T-helper 22 cell (primary cell): Measurements from ENCODE around the gene GOLGA1.
"Not testable (repeated sequence)": the region's sequence is repeated elsewhere in the genome, so short reads cannot be mapped to it uniquely, and the experiment has no call there.

Experiments
- DNase-seq: peaks from one replicate; pipeline ENCODE4 v3.0.0-alpha.2; 2020; ENCODE audit warnings: low read depth

Gene GOLGA1

GRCh38 chr9:124940894-124941678 is at the start of gene GOLGA1:
GOLGA1 (minus strand) TSS chr9:124941083; CDS start chr9:124938711, 2,372 bp downstream.
- peak; percentile 90 for DNase-seq

GRCh38 chr9:124983698-124984097 is 42.8 kb upstream of the GOLGA1 start:
- no peak for DNase-seq

- no peak for DNase-seq
Measured at GRCh38 chr9:124980431-124980830, 39.5 kb upstream of the GOLGA1 start.

GRCh38 chr9:124975131-124975530 is 34.2 kb upstream of the GOLGA1 start:
- no peak for DNase-seq

GRCh38 chr9:124973807-124974206 is 32.9 kb upstream of the GOLGA1 start:
- no peak for DNase-seq

GRCh38 chr9:124972241-124972770 is 31.4 kb upstream of the GOLGA1 start:
- no peak for DNase-seq

- no peak for DNase-seq
Measured at GRCh38 chr9:124969401-124969800, 28.5 kb upstream of the GOLGA1 start.

- DNase-seq: no peak
Measured at GRCh38 chr9:124968238-124968637, 27.4 kb upstream of the GOLGA1 start.

- not testable (repeated sequence) for DNase-seq
Measured at GRCh38 chr9:124965775-124966568, 25.1 kb upstream of the GOLGA1 start.

GRCh38 chr9:124964604-124965003 is 23.7 kb upstream of the GOLGA1 start:
- DNase-seq: no peak

- no peak for DNase-seq
Measured at GRCh38 chr9:124964056-124964455, 23.2 kb upstream of the GOLGA1 start.

- DNase-seq: no peak
Measured at GRCh38 chr9:124960409-124960752, 19.5 kb upstream of the GOLGA1 start.

- not testable (repeated sequence) for DNase-seq
Measured at GRCh38 chr9:124959671-124960408, 19.0 kb upstream of the GOLGA1 start.

- no peak for DNase-seq
Measured at GRCh38 chr9:124954255-124954654, 13.4 kb upstream of the GOLGA1 start.

- no peak for DNase-seq
Measured at GRCh38 chr9:124950050-124950718, 9.3 kb upstream of the GOLGA1 start.

GRCh38 chr9:124949387-124949786 is 8.5 kb upstream of the GOLGA1 start:
- DNase-seq: no peak

GRCh38 chr9:124947727-124948391 is 7.0 kb upstream of the GOLGA1 start:
- DNase-seq: no peak

- no peak for DNase-seq
Measured at GRCh38 chr9:124946167-124946566, 5.3 kb upstream of the GOLGA1 start.

- DNase-seq: peak; percentile 40
Measured at GRCh38 chr9:124941679-124942561, 1.0 kb upstream of the GOLGA1 start.

GRCh38 chr9:124940521-124940893 is 376 bp downstream of the GOLGA1 start:
- no peak for DNase-seq
